IPS-20b (cell line): ENCODE results near the gene MLNR.

Experiments
- H3K27ac ChIP-seq: one replicate; pipeline ENCODE4 v1.5.1; 2013; ENCODE audit warnings: low read length
- H3K27me3 ChIP-seq: 2 replicates; pipeline ENCODE4 v1.6.1; 2013; ENCODE audit warnings: mild to moderate bottlenecking, low read length, inconsistent platforms; ENCODE audit not compliant: insufficient read depth
- H3K36me3 ChIP-seq: 2 replicates; pipeline ENCODE4 v1.6.1; 2013; ENCODE audit warnings: low read depth, mild to moderate bottlenecking, inconsistent platforms, low read length, moderate library complexity; ENCODE audit not compliant: insufficient read depth
- H3K4me1 ChIP-seq: 2 replicates; pipeline ENCODE4 v1.6.1; 2013; ENCODE audit warnings: mild to moderate bottlenecking, control low read depth, inconsistent platforms, low read length, moderate library complexity; ENCODE audit not compliant: insufficient read depth
- H3K4me3 ChIP-seq: 2 replicates; pipeline ENCODE4 v1.5.1; 2013; ENCODE audit warnings: mild to moderate bottlenecking, low read length, inconsistent platforms
- H3K9ac ChIP-seq: 2 replicates; pipeline ENCODE4 v1.6.1; 2013; ENCODE audit warnings: low read depth, mild to moderate bottlenecking, inconsistent platforms, low read length, moderate library complexity
- H3K9me3 ChIP-seq: 2 replicates; pipeline ENCODE4 v1.6.1; 2013; ENCODE audit warnings: mild to moderate bottlenecking, low read depth, low read length, inconsistent platforms; ENCODE audit not compliant: insufficient read depth

MLNR gene

GRCh38 chr13:49220036-49220855, at the start of gene MLNR:
Gene MLNR, plus strand, starts transcription at chr13:49220338. Its CDS starts 0 bp downstream, at chr13:49220338.
- Histone ChIP-seq H3K9me3 (no peaks in the 10 kb centered on the region), H3K36me3 (no peaks in the 10 kb centered on the region), H3K27ac (no peak within 1 kb of the TSS), H3K4me3 (peak within 1 kb of the TSS; percentile 47), H3K4me1 (peaks cover 3% of the 10 kb centered on the region; the same call in 1 of the 2 replicates), H3K27me3 (peaks cover 94% of the 10 kb centered on the region), H3K9ac (no peak within 1 kb of the TSS)

GRCh38 chr13:49171359-49171758, 48.8 kb upstream of the MLNR start:
- H3K4me1 ChIP-seq, result no peaks in the 10 kb centered on the region
- no peaks in the 10 kb centered on the region for H3K9me3 ChIP-seq
- H3K9ac ChIP-seq, result no peak overlapping the region
- H3K27me3 ChIP-seq, result no peaks in the 10 kb centered on the region
- H3K4me3 ChIP-seq, result no peak overlapping the region
- H3K27ac ChIP-seq, result no peak overlapping the region
- peaks cover 69% of the 10 kb centered on the region for H3K36me3 ChIP-seq

- Histone ChIP-seq H3K9ac (no peak overlapping the region), H3K9me3 (no peaks in the 10 kb centered on the region), H3K27ac (no peak overlapping the region), H3K4me3 (peak overlapping the region; percentile 37), H3K36me3 (peaks cover 57% of the 10 kb centered on the region), H3K27me3 (no peaks in the 10 kb centered on the region), H3K4me1 (peaks cover 16% of the 10 kb centered on the region)
Measured at GRCh38 chr13:49183672-49184325, 36.3 kb upstream of the MLNR start.

GRCh38 chr13:49184621-49185020, 35.5 kb upstream of the MLNR start:
- Histone ChIP-seq H3K4me1 (peaks cover 16% of the 10 kb centered on the region), H3K27ac (no peak overlapping the region), H3K4me3 (peak overlapping the region; percentile 37), H3K9ac (no peak overlapping the region), H3K36me3 (peaks cover 57% of the 10 kb centered on the region), H3K9me3 (no peaks in the 10 kb centered on the region), H3K27me3 (no peaks in the 10 kb centered on the region)

GRCh38 chr13:49185264-49185663, 34.9 kb upstream of the MLNR start:
- Histone ChIP-seq H3K36me3 (peaks cover 57% of the 10 kb centered on the region), H3K9me3 (no peaks in the 10 kb centered on the region), H3K27ac (no peak overlapping the region), H3K4me3 (no peak overlapping the region), H3K4me1 (peaks cover 16% of the 10 kb centered on the region), H3K9ac (no peak overlapping the region), H3K27me3 (no peaks in the 10 kb centered on the region)

GRCh38 chr13:49190901-49191300, 29.2 kb upstream of the MLNR start:
- Histone ChIP-seq H3K27ac (no peak overlapping the region), H3K4me1 (no peaks in the 10 kb centered on the region), H3K9me3 (no peaks in the 10 kb centered on the region), H3K9ac (no peak overlapping the region), H3K27me3 (no peaks in the 10 kb centered on the region), H3K4me3 (no peak overlapping the region), H3K36me3 (peaks cover 87% of the 10 kb centered on the region)

GRCh38 chr13:49206641-49207040, 13.5 kb upstream of the MLNR start:
- Histone ChIP-seq H3K9ac (no peak overlapping the region), H3K27ac (no peak overlapping the region), H3K27me3 (no peaks in the 10 kb centered on the region), H3K36me3 (peaks cover 76% of the 10 kb centered on the region), H3K4me3 (no peak overlapping the region), H3K9me3 (no peaks in the 10 kb centered on the region), H3K4me1 (no peaks in the 10 kb centered on the region)

GRCh38 chr13:49208619-49209018, 11.5 kb upstream of the MLNR start:
- Histone ChIP-seq H3K4me3 (no peak overlapping the region), H3K27me3 (no peaks in the 10 kb centered on the region), H3K27ac (no peak overlapping the region), H3K9me3 (no peaks in the 10 kb centered on the region), H3K4me1 (no peaks in the 10 kb centered on the region), H3K36me3 (peaks cover 56% of the 10 kb centered on the region), H3K9ac (no peak overlapping the region)

GRCh38 chr13:49210114-49210513, 10.0 kb upstream of the MLNR start:
- Histone ChIP-seq H3K36me3 (peaks cover 41% of the 10 kb centered on the region), H3K27me3 (no peaks in the 10 kb centered on the region), H3K4me1 (peaks cover 3% of the 10 kb centered on the region; the same call in 1 of the 2 replicates), H3K9ac (no peak overlapping the region), H3K4me3 (no peak overlapping the region), H3K9me3 (no peaks in the 10 kb centered on the region), H3K27ac (no peak overlapping the region)

GRCh38 chr13:49210669-49211068, 9.5 kb upstream of the MLNR start:
- peaks cover 36% of the 10 kb centered on the region for H3K36me3 ChIP-seq
- H3K4me3 ChIP-seq, result no peak overlapping the region
- H3K9me3 ChIP-seq, result no peaks in the 10 kb centered on the region
- H3K27ac ChIP-seq, result no peak overlapping the region
- H3K4me1 ChIP-seq, result peaks cover 3% of the 10 kb centered on the region; the same call in 1 of the 2 replicates
- no peak overlapping the region for H3K9ac ChIP-seq
- no peaks in the 10 kb centered on the region for H3K27me3 ChIP-seq

- H3K4me3 ChIP-seq, result no peak overlapping the region
- no peaks in the 10 kb centered on the region for H3K9me3 ChIP-seq
- peaks cover 8% of the 10 kb centered on the region; the same call in 1 of the 2 replicates for H3K36me3 ChIP-seq
- peaks cover 6% of the 10 kb centered on the region; the same call in 1 of the 2 replicates for H3K4me1 ChIP-seq
- H3K27ac ChIP-seq, result no peak overlapping the region
- no peak overlapping the region for H3K9ac ChIP-seq
- H3K27me3 ChIP-seq, result peaks cover 28% of the 10 kb centered on the region
Measured at GRCh38 chr13:49213539-49213938, 6.6 kb upstream of the MLNR start.
